ENCODE data around the gene PKM.

PKM gene

DNA sequence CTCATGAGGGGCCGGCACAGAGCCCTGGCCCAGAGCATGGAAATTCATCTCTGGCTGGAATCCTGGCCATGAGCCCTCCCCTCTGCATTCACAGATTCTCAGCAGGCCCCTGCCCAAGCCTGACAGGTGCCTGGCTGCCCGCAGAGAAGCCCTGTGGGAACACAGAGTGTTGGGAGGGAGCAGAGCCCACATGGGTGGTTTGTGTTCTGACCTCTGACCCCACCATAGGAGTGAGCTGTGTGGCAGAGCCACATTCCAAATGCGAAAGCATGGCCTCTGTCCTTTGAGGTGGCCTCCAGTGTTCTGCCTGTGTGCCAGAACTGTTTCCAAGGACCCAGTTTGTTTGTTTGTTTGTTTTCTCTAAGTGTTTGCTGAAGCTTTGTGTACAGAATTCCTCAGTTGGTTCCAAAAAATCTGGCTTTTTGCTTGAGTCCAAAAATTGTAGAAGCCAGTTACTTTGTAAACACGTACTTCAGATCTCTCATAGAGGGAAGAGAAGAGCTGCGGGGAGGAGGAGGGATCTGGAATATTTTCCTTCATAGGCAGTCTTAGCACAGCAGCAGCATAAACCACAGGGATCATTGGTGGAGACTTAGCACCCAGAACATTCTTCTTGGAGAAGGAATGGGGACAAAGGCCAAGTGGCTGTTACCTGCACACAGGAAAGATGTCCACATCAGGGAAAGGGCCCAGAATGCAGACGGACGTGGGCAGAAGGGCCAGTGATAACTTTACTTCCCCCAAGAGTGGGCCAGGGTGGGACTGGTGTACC is 69.4 kb downstream of the PKM start:
- DNase-seq (ENCODE audit: low read depth) = no peak
- TF ChIP-seq, protein P1, sequence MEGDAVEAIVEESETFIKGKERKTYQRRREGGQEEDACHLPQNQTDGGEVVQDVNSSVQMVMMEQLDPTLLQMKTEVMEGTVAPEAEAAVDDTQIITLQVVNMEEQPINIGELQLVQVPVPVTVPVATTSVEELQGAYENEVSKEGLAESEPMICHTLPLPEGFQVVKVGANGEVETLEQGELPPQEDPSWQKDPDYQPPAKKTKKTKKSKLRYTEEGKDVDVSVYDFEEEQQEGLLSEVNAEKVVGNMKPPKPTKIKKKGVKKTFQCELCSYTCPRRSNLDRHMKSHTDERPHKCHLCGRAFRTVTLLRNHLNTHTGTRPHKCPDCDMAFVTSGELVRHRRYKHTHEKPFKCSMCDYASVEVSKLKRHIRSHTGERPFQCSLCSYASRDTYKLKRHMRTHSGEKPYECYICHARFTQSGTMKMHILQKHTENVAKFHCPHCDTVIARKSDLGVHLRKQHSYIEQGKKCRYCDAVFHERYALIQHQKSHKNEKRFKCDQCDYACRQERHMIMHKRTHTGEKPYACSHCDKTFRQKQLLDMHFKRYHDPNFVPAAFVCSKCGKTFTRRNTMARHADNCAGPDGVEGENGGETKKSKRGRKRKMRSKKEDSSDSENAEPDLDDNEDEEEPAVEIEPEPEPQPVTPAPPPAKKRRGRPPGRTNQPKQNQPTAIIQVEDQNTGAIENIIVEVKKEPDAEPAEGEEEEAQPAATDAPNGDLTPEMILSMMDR (conservative IDR thresholded peaks at IDR 0.05; ENCODE audit: low read depth, low read length) = no peak
- no peak overlapping the region for H3K4me3 ChIP-seq (ENCODE audit: low read depth, low read length)

DNA sequence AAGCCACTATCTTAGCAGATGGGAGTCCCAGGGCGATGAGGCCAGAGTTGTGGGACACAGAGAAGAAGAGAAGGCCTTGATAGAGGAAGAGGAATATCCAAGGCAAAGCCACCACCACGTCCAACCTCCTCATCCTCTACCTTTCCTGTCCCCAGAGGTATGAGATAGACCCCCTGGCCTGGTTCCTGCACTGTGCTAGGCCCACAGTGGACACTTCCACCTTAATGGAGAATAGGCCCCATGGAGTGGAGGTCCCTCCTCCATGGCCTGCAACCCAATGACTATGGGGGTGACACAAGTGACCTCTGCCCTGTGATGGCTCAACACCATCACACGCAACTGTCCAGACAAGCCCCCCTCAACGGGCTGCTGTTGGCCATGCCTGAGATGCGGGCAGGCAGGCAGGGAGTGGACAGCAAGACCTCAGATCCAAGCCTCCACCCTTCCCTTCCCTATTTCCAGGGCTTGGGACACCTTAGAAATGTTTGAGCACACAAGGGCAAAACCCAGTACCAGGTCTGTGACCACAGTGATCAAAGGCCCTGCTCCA is 70.2 kb downstream of the PKM start:
- no peak overlapping the region for H3K4me3 ChIP-seq (ENCODE audit: low read depth, low read length)
- TF ChIP-seq, protein P1 (conservative IDR thresholded peaks at IDR 0.05; ENCODE audit: low read depth, low read length) = no peak
- no peak for DNase-seq (ENCODE audit: low read depth)

DNA sequence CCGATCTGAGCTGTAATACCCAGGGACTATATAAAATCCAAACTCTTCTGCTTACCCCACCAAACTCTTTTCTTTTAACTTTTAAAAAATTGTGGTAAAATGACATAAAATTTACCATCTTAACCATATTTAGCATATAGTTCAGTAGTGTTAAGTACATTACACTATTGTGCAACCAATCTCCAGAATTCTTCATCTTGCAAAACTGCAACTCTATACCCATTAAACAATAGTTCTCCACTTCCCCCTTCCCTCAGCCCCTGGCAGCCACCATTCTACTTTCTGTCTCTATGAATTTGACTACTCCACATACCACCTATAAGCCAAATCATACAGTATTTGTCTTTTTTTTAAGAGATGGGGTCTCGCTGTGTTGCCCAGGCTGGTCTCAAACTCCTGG is 74.1 kb downstream of the PKM start:
- DNase-seq (ENCODE audit: low read depth) = no peak
- TF ChIP-seq, protein P1 (conservative IDR thresholded peaks at IDR 0.05; ENCODE audit: low read depth, low read length) = no peak
- no peak overlapping the region for H3K4me3 ChIP-seq (ENCODE audit: low read depth, low read length)

DNA sequence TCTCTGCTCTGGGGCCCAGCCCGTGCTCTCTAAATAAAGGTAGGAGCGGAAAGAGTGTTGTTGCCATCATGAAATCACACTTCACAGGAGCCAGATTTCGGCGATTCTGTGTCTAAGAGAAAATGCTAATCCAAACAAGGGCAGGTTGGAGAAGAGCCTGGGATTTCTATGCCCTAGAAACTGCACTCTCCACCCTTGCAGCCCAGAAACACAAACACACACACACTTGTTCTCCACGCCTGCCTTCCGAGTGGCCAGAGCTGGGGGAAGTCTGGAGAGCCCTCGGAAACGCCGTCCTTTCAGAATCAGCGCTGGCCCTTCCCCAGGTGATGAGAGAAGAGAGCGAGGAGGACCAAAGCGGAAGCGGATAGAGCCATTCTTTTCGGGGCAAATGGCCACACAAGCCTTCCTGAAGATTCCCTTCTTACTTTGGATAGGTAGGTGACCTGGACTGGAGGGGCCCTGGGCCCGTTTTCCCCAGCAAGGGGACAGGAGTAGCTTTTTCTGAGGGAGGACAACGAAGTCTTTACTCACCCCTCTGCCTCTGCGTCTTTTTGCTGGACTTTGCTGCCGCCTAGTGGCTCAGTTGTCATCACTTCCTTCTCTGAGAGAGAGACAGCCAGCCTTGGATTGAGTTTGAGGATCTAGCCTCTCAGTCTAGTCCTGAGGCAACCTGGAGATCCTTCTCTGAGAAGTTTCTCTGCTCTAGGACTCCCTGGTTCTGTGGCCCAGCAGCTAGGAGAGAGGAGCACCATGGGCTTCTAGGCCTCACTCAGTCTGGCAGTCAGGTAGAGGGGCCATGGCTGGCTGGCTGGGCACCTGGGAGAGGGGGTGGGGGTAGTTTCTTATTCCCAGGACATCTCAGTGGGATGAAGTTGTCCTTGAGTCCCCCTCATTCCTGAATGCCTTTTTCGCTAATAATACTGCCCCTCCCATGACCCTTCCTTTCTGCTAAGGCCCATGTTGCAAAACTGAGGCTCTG is 75.1 kb downstream of the PKM start:
- peak; percentile 88 for DNase-seq (ENCODE audit: low read depth)
- H3K4me3 ChIP-seq (ENCODE audit: low read depth, low read length) = peak overlapping the region; percentile 64
- TF ChIP-seq, protein P1 (conservative IDR thresholded peaks at IDR 0.05; ENCODE audit: low read depth, low read length) = peak; percentile 95

DNA sequence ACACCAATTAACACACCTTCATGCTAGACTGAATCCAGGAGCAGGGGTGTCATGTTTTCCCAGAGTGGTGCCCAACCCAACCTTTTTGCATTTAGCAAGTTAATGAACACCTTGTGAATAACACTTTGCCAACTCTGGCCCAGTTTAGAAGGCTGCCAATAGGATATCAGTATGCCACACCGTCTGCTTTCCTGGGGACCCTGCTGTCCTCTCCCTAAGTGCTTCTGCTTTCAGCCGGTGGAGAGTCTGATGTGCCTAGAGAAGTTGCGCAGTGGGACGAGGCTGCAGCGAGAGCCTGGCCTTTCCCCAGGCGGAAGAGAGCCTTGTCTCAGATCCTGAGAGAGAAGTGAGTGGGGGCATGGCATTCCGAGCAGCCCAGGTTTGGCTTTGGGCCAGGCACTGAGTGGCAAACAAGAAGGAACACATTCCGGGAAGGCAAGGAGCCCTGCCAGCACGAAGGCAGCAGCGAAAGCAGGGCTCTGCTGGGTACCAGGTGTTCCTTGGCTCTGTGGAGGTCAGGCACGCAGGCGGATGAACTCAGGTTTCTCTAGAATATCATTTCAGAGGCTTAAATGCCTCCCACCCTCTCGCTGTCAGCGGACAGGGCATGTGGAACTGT is 75.9 kb downstream of the PKM start:
- TF ChIP-seq, protein P1 (conservative IDR thresholded peaks at IDR 0.05; ENCODE audit: low read depth, low read length) = no peak
- no peak overlapping the region for H3K4me3 ChIP-seq (ENCODE audit: low read depth, low read length)
- no peak for DNase-seq (ENCODE audit: low read depth)

DNA sequence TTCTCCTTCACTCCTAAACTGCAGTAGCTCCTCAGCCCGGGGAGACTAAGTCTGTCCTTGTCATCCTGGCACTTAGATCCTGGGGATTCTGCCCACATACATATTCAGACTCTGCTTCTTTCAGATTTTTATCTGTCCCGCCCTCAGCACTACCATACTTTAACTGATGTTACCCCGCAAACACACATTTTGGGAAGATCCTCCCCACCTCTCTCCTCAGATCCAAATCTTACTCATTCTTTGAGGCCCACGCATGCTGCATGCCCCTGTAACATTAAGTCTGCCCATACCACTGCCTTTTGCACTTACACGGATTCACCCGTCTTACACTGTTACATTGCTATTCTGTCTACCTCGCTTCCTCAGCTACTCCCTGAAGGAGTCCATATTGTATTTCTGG is 76.7 kb downstream of the PKM start:
- TF ChIP-seq, protein P1 (conservative IDR thresholded peaks at IDR 0.05; ENCODE audit: low read depth, low read length) = no peak
- no peak overlapping the region for H3K4me3 ChIP-seq (ENCODE audit: low read depth, low read length)
- DNase-seq (ENCODE audit: low read depth) = no peak
